Measurements from ENCODE around the gene ERVK3-1. TPM values are rescaled to one million over a fixed set of nuclear protein-coding genes. Genes with fewer than 3 reads are reported as not detected.
A peak's percentile ranks its signal among the peaks of the same experiment; 100 is the strongest.

Gene ERVK3-1
- total RNA-seq, 1 donor from 2014 or later = 40.9 TPM

DNA sequence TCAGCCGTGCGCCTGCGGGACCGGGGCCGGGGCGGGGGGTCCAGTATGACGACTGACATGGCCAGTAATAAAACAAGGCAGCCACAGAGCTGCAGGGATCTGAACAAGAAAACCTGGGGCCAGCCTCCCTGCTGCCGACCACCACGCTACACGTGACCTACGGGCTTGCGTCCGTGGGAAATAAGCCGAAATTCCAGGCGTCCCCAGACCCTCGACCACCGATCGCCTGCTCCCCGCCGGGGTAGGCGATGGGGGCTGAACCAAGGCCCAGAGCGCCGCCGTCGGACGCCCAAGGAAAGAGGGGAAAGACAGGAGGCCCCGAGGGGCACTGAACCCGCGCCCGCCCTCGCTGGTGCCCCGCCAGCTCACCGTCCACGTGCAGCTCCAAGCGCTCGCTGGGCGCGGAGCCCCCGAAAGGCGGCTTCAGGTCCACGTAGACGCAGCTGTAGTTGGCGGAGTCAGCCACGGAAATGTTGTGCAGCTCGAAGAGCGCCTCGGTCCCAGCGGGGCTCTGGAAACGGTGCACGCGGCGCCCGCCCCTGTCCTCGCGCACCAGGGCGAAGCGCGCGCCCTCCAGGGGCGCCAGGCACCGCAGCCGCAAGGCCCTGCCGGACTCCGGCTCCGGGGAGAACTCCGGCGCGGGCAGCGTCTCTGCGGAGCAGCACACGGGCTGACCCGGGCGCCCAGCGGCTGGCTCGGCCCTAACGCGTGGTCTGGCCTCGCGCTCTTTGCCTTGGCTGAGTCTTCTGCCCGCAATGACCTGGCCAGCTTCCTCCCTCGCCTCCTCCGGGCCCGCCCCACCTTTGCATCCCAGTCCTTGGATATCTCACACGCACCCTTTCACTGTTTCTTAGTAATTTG lies 45.1 kb downstream of the ERVK3-1 start:
- Histone ChIP-seq H3K79me2 (ENCODE audit: insufficient read depth, low read length) (no peaks in the 10 kb centered on the region), H4K20me1 (ENCODE audit: insufficient read depth, low read length) (peaks cover 8% of the 10 kb centered on the region), H3K36me3 (ENCODE audit: insufficient read depth, low read length) (no peaks in the 10 kb centered on the region), H3K4me1 (ENCODE audit: insufficient read depth, low read length) (peaks cover 7% of the 10 kb centered on the region), H3K4me3 (ENCODE audit: insufficient read depth, low read depth, low read length) (no peak overlapping the region), H3K4me2 (ENCODE audit: low read length) (peak overlapping the region; percentile 30), H3K27me3 (ENCODE audit: insufficient read depth, low read length) (peaks cover 20% of the 10 kb centered on the region), H3K27ac (ENCODE audit: low read depth, low read length) (no peak overlapping the region), H3K9ac (ENCODE audit: low read length) (no peak overlapping the region), H2AFZ (ENCODE audit: low read depth, low read length) (peak overlapping the region; percentile 26), H3K9me3 (ENCODE audit: insufficient read depth, low read depth, low read length) (peaks cover 3% of the 10 kb centered on the region)
- no peaks in the 10 kb centered on the region for H3K9me3 Mint-ChIP-seq (ENCODE audit: unreplicated experiment)
- H3K4me1 Mint-ChIP-seq (ENCODE audit: low read depth, unreplicated experiment) = peaks cover 3% of the 10 kb centered on the region
- H3K36me3 Mint-ChIP-seq (ENCODE audit: low read depth, unreplicated experiment) = peaks cover 11% of the 10 kb centered on the region
- FAIRE-seq (no peak), DNase-seq (ENCODE audit: low read depth) (no peak)
- no peak overlapping the region for H3K4me3 Mint-ChIP-seq (ENCODE audit: unreplicated experiment)
- H3K27ac Mint-ChIP-seq (ENCODE audit: unreplicated experiment) = no peak overlapping the region
- TF ChIP-seq EZH2 (IDR thresholded peaks at IDR 0.05; ENCODE audit: insufficient read depth, low read length) = peak; percentile 66
- TF ChIP-seq CTCF (IDR thresholded peaks at IDR 0.05; ENCODE audit: insufficient read depth, low read depth, low read length) = no peak
- H3K27me3 Mint-ChIP-seq (ENCODE audit: low read depth, unreplicated experiment) = no peaks in the 10 kb centered on the region

- peaks cover 20% of the 10 kb centered on the region for H3K27me3 ChIP-seq (ENCODE audit: insufficient read depth, low read length)
- Mint-ChIP-seq H3K4me1 (ENCODE audit: low read depth, unreplicated experiment) (peaks cover 3% of the 10 kb centered on the region), H3K36me3 (ENCODE audit: low read depth, unreplicated experiment) (peaks cover 8% of the 10 kb centered on the region), H3K27ac (ENCODE audit: unreplicated experiment) (no peak overlapping the region), H3K4me3 (ENCODE audit: unreplicated experiment) (no peak overlapping the region), H3K9me3 (ENCODE audit: unreplicated experiment) (no peaks in the 10 kb centered on the region), H3K27me3 (ENCODE audit: low read depth, unreplicated experiment) (no peaks in the 10 kb centered on the region)
- H3K4me3 ChIP-seq (ENCODE audit: insufficient read depth, low read depth, low read length) = no peak overlapping the region
- FAIRE-seq (no peak), DNase-seq (ENCODE audit: low read depth) (no peak)
- H3K9me3 ChIP-seq (ENCODE audit: insufficient read depth, low read depth, low read length) = peaks cover 6% of the 10 kb centered on the region
- H3K36me3 ChIP-seq (ENCODE audit: insufficient read depth, low read length) = no peaks in the 10 kb centered on the region
- TF ChIP-seq CTCF (IDR thresholded peaks at IDR 0.05; ENCODE audit: insufficient read depth, low read depth, low read length) = no peak
- TF ChIP-seq EZH2 (IDR thresholded peaks at IDR 0.05; ENCODE audit: insufficient read depth, low read length) = no peak
- no peak overlapping the region for H3K9ac ChIP-seq (ENCODE audit: low read length)
- H3K4me2 ChIP-seq (ENCODE audit: low read length) = peak overlapping the region; percentile 30
- H4K20me1 ChIP-seq (ENCODE audit: insufficient read depth, low read length) = peaks cover 8% of the 10 kb centered on the region
- no peak overlapping the region for H3K27ac ChIP-seq (ENCODE audit: low read depth, low read length)
- no peaks in the 10 kb centered on the region for H3K79me2 ChIP-seq (ENCODE audit: insufficient read depth, low read length)
- H3K4me1 ChIP-seq (ENCODE audit: insufficient read depth, low read length) = peaks cover 7% of the 10 kb centered on the region
- no peak overlapping the region for H2AFZ ChIP-seq (ENCODE audit: low read depth, low read length)
These were observed 45.8 kb downstream of the ERVK3-1 start for GRCh38 chr19:58350871-58351557.

All from astrocyte (in vitro differentiated cells and primary cell).